Body of pancreas (tissue), 4 donors: Measurements from ENCODE around the gene GMDS. TPM values are rescaled to one million over a fixed set of nuclear protein-coding genes. Genes with fewer than 3 reads are reported as not detected.

Experiments used
- ATAC-seq: fragments of 150-250 bp; one replicate; pipeline ENCODE4 v1.9.1; 2016
- DNase-seq, 4 donors: peaks; one replicate each; pipeline ENCODE4 v3.0.0-alpha.2; 2019
- H3K27ac ChIP-seq, 4 donors: fragments of 200-600 bp; sonication (generic); 1 replicate in 3 of 4; 2 replicates in 1 of 4; pipeline versions ENCODE4 v1.5.1 to v1.6.1; 2016 to 2019; ENCODE audit warnings: mild to moderate bottlenecking in 1 of 4, mixed read lengths in 1 of 4, moderate library complexity in 1 of 4
- H3K27me3 ChIP-seq, 2 donors: fragments of 200-600 bp; sonication (generic); one replicate each; pipeline ENCODE4 v1.6.0; 2016; ENCODE audit warnings: mild to moderate bottlenecking in 1 of 2
- H3K36me3 ChIP-seq, 2 donors: fragments of 200-600 bp; sonication (generic); replicated peaks in 1 of 2; 2 replicates each; pipeline ENCODE4 v1.5.1; 2016; ENCODE audit warnings: low read depth in 2 of 2; ENCODE audit not compliant: insufficient read depth in 1 of 2
- H3K4me1 ChIP-seq: fragments of 200-600 bp; sonication (generic); one replicate; pipeline ENCODE4 v1.6.0; 2016
- H3K4me3 ChIP-seq, 2 donors: fragments of 200-600 bp; sonication (generic); 1 replicate in 1 of 2; 2 replicates in 1 of 2; pipeline ENCODE4 v1.5.1; 2016 to 2019
- H3K9me3 ChIP-seq, 3 donors: fragments of 200-600 bp; sonication (generic); 1 replicate in 2 of 3; 2 replicates in 1 of 3; pipeline ENCODE4 v1.5.1; 2016
- POLR2A ChIP-seq, 3 donors: fragments of 450-650 bp; IDR thresholded peaks; one replicate each; pipeline ENCODE4 v1.6.1; 2016; ENCODE audit warnings: antibody characterized with exemption in 3 of 3, mild to moderate bottlenecking in 2 of 3
- whole genome bisulfite sequencing, 2 donors: methylation state at CpG; one replicate each; pipeline ENCODE4 v1.1.5; 2017; 5-methylcytosine and 5-hydroxymethylcytosine counted together
- intact Hi-C: fragments of 100-400 bp; cut with DNase I; formaldehyde crosslinking; loops from one replicate; pipeline ENCODE4 v1.15.1; 2023
- total RNA-seq, 2 donors: library from RNA; depleted of rRNA; stranded (reverse); fragments of >200 nt; gene quantifications; one replicate each; pipeline ENCODE4 v1.1.0, GENCODE V29; 2016
- TF ChIP-seq, protein P1 (sequence below), 7 experiments: fragments of 450-650 bp in 4 of 7; fragments of 200-600 bp in 3 of 7; sonication (generic) in 3 of 7; IDR thresholded peaks; one replicate each; pipeline ENCODE4 v1.5.1; 2016 to 2019; ENCODE audit warnings: antibody characterized with exemption in 7 of 7

GMDS gene
- total RNA-seq, 2 donors from 2014 or later, result 34.5 to 63.3 TPM

- H3K4me3 ChIP-seq, result no peak overlapping the region
- no peaks in the 10 kb centered on the region for H3K9me3 ChIP-seq
- H3K36me3 ChIP-seq, result no peaks in the 10 kb centered on the region
- TF ChIP-seq, protein P1, sequence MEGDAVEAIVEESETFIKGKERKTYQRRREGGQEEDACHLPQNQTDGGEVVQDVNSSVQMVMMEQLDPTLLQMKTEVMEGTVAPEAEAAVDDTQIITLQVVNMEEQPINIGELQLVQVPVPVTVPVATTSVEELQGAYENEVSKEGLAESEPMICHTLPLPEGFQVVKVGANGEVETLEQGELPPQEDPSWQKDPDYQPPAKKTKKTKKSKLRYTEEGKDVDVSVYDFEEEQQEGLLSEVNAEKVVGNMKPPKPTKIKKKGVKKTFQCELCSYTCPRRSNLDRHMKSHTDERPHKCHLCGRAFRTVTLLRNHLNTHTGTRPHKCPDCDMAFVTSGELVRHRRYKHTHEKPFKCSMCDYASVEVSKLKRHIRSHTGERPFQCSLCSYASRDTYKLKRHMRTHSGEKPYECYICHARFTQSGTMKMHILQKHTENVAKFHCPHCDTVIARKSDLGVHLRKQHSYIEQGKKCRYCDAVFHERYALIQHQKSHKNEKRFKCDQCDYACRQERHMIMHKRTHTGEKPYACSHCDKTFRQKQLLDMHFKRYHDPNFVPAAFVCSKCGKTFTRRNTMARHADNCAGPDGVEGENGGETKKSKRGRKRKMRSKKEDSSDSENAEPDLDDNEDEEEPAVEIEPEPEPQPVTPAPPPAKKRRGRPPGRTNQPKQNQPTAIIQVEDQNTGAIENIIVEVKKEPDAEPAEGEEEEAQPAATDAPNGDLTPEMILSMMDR (IDR thresholded peaks at IDR 0.05), result no peak
- no peak for TF ChIP-seq POLR2A (IDR thresholded peaks at IDR 0.05)
- peaks cover 77% of the 10 kb centered on the region for H3K4me1 ChIP-seq
- DNase-seq (no peak), ATAC-seq (peak; percentile 1)
- H3K27ac ChIP-seq, result peak overlapping the region; percentile 85 to 91 (median 90)
- intact Hi-C loops, result no loop called here
- H3K27me3 ChIP-seq, result no peaks in the 10 kb centered on the region
- 56 to 62% methylated on average over 4 of the region's 4 CpGs for WGBS, 2 donors
Observed at GRCh38 chr6:1800845-1801244, 444.6 kb downstream of the GMDS start.

DNA sequence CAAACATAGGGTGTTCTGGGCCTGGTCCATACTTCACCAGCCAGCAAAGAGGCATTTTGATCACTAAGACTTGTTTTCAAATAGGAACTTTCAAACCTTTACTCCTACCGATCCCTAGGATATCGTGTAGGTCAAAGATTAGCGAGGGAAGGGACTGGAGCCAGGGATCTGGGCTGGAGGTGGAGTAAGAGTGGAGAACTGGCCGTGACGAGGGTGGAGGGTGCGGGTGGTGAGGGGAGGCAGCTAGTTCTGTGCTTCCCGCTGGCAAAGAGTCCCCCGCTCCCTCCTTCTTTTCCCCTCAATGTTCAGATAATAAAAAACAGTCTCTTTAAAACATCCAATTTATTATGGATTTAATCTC is 446.5 kb downstream of the GMDS start:
- peaks cover 72% of the 10 kb centered on the region for H3K4me1 ChIP-seq
- H3K9me3 ChIP-seq, result no peaks in the 10 kb centered on the region
- DNase-seq (peak; percentile 30 to 63 (median 54)), ATAC-seq (peak; percentile 30)
- H3K36me3 ChIP-seq, result no peaks in the 10 kb centered on the region
- 43 to 68% methylated on average over 8 of the region's 8 CpGs for whole genome bisulfite sequencing, 2 donors
- H3K27ac ChIP-seq, result peak overlapping the region; percentile 83 to 90 (median 87)
- intact Hi-C loops, result no loop called here
- H3K4me3 ChIP-seq, result no peak overlapping the region
- H3K27me3 ChIP-seq, result no peaks in the 10 kb centered on the region
- TF ChIP-seq, protein P1 (IDR thresholded peaks at IDR 0.05), result no peak
- no peak for TF ChIP-seq POLR2A (IDR thresholded peaks at IDR 0.05)

DNA sequence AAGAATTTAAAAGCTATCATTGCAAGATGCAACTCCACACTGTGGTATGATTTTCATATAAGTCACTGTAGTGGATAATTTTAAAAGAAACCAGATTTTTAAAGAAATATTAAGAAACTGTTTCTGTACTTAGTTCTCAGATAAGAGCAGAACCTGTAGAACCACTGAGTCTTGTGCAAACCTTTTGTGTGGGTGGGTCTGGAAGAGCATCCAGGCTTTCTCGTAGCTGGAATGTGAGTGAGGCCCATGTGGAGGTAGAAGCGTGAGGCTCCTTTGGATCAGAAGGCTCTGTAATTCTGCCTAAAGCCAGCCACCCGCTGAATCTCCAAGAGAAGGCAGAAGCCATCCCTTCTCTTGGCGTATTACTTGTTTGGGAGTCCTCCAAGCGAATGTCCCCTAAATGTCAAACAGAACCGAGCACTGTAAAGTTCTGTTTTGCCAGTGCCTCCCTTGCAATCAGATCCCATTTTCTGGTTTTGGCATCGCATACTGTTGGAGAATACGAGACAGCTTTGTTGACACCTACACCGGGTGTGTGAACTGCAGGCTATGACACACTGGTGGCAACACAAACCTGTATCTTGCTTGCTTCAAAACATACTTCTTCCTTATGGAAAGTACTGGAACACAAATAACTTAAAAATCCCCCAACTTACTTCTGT is 447.0 kb downstream of the GMDS start:
- Histone ChIP-seq H3K4me1 (peaks cover 68% of the 10 kb centered on the region), H3K9me3 (no peaks in the 10 kb centered on the region), H3K27me3 (no peaks in the 10 kb centered on the region), H3K27ac (peak overlapping the region; percentile 83 to 90 (median 87)), H3K4me3 (no peak overlapping the region), H3K36me3 (no peaks in the 10 kb centered on the region)
- 49 to 51% methylated on average over 8 to 9 of the region's 9 CpGs for WGBS, 2 donors
- TF ChIP-seq, protein P1 (IDR thresholded peaks at IDR 0.05), result no peak
- peak in 1 of 3 donors; percentile 15 for TF ChIP-seq POLR2A (IDR thresholded peaks at IDR 0.05)
- DNase-seq, result peak in 3 of 4 donors; percentile 38 to 56 (median 42)
- peak; percentile 20 for ATAC-seq
- intact Hi-C loops, result no loop called here

GRCh38 chr6:1797801-1798200 is 447.6 kb downstream of the GMDS start:
- no peak for DNase-seq
- H3K9me3 ChIP-seq, result no peaks in the 10 kb centered on the region
- WGBS, 2 donors, result 70 to 79% methylated on average over 1 of the region's 1 CpG
- no peak overlapping the region for H3K4me3 ChIP-seq
- TF ChIP-seq, protein P1 (IDR thresholded peaks at IDR 0.05), result no peak
- no peak for TF ChIP-seq POLR2A (IDR thresholded peaks at IDR 0.05)
- H3K27me3 ChIP-seq, result no peaks in the 10 kb centered on the region
- intact Hi-C loops, result no loop called here
- peaks cover 62% of the 10 kb centered on the region for H3K4me1 ChIP-seq
- H3K27ac ChIP-seq, result peak overlapping the region; percentile 59 to 90 (median 87)
- no peak for ATAC-seq
- H3K36me3 ChIP-seq, result no peaks in the 10 kb centered on the region
